Measurements from ENCODE around the gene SLC25A13. TPM values are rescaled to one million over a fixed set of nuclear protein-coding genes. Genes with fewer than 3 reads are reported as not detected.

SLC25A13 gene
- total and polyA plus RNA-seq, 2 of the 8 experiments (the other 6 are each of a cell fraction or from before 2014, with no cell fraction given) = 30.8 to 85.4 TPM

- no peak overlapping the region for H3K27ac ChIP-seq (ENCODE audit: low read depth, low read length)
- H3K18ac ChIP-seq (ENCODE audit: extremely low read depth, low read length) = no peak overlapping the region
- no peak overlapping the region for H2BK5ac ChIP-seq (ENCODE audit: low read depth, low read length)
- H2BK15ac ChIP-seq (ENCODE audit: low read length) = no peak overlapping the region
- H3K4me3 ChIP-seq (ENCODE audit: extremely low read depth in 1 of 4, insufficient read depth in 2 of 4, low read depth in 3 of 4, low read length in 4 of 4) = no peak overlapping the region
- peaks cover 5 to 9% of the 10 kb centered on the region in 2 experiments for H4K20me1 ChIP-seq (replicated peaks in 1 of 2; ENCODE audit: control insufficient read depth in 1 of 2, insufficient read depth in 2 of 2, low read length in 2 of 2)
- no peak overlapping the region for H4K91ac ChIP-seq (replicated peaks; ENCODE audit: insufficient read length, low read length)
- H3K4me2 ChIP-seq (ENCODE audit: insufficient read depth in 1 of 2, low read depth in 2 of 2, low read length in 2 of 2) = no peak overlapping the region
- no peak overlapping the region for H3K56ac ChIP-seq (replicated peaks; ENCODE audit: insufficient read length, low read depth, low read length)
- H2AFZ ChIP-seq (ENCODE audit: low read length) = no peak overlapping the region
- FAIRE-seq = peak; percentile 32
- CTCF ChIA-PET (ENCODE audit: partially characterized antibody) = interaction anchor here (1.4 to 3.6 kb wide), 2 partner anchors 10 to 27 kb away, joined by 4 to 12 read pairs; no protein-coding TSS in a partner anchor
- no peak overlapping the region for H2BK20ac ChIP-seq (ENCODE audit: low read length)
- no peak overlapping the region for H4K8ac ChIP-seq (ENCODE audit: extremely low read depth, insufficient read depth, low read length)
- no peak overlapping the region for H4K5ac ChIP-seq (ENCODE audit: insufficient read length, low read depth, low read length)
- H2BK120ac ChIP-seq (replicated peaks; ENCODE audit: low read depth, low read length) = no peak overlapping the region
- H2BK12ac ChIP-seq (ENCODE audit: low read depth, low read length) = no peak overlapping the region
- H3K36me3 ChIP-seq (ENCODE audit: control insufficient read depth in 2 of 4, insufficient read depth in 4 of 4, low read length in 3 of 4) = peaks cover 0 to under 1% (median 0%) of the 10 kb centered on the region in 4 experiments; a peak in 2 of 8 replicates
- H3K23me2 ChIP-seq (ENCODE audit: low read depth, low read length) = no peaks in the 10 kb centered on the region
- no peaks in the 10 kb centered on the region; a peak in 3 of 7 replicates for H3K27me3 ChIP-seq (replicated peaks in 1 of 4; ENCODE audit: control insufficient read depth in 3 of 4, extremely low read depth in 1 of 4, insufficient read depth in 3 of 4, low read length in 3 of 4)
- no peaks in the 10 kb centered on the region for H3K9me3 ChIP-seq (ENCODE audit: insufficient read depth in 2 of 2, low read depth in 1 of 2, low read length in 1 of 2)
- no peak overlapping the region for H2AK5ac ChIP-seq (ENCODE audit: low read depth, low read length)
- 41% methylated on average over 3 of the region's 3 CpGs; no CpG with 5 or more reads in 1 of the 2 experiments for WGBS, 2 experiments (ENCODE audit: extremely low coverage in 1 of 2, insufficient coverage in 1 of 2, insufficient read length in 1 of 2, insufficient replicate concordance in 2 of 2, low coverage in 1 of 2, low lambda C conversion rate in 2 of 2, missing lambda C conversion rate in 1 of 2)
- H3K14ac ChIP-seq (ENCODE audit: insufficient read length) = no peak overlapping the region
- no peak overlapping the region for H3K9ac ChIP-seq (replicated peaks in 1 of 4; ENCODE audit: extremely low read depth in 1 of 4, low read depth in 3 of 4, low read length in 3 of 4)
- no peak overlapping the region for H3K23ac ChIP-seq (ENCODE audit: insufficient read length)
- H3K4me1 ChIP-seq (replicated peaks in 1 of 4; ENCODE audit: control insufficient read depth in 3 of 4, insufficient read depth in 4 of 4, low read length in 3 of 4) = peaks cover 0 to 3% (median 2%) of the 10 kb centered on the region in 4 experiments; a peak in 3 of 7 replicates
- no peak overlapping the region for H3K4ac ChIP-seq (replicated peaks; ENCODE audit: insufficient read length, low read depth, low read length)
- no peak for DNase-seq (ENCODE audit: low read depth in 1 of 2, low spot score in 2 of 2)
- POLR2A ChIA-PET (ENCODE audit: partially characterized antibody) = no interaction called here
- no peaks in the 10 kb centered on the region for H3K79me2 ChIP-seq (ENCODE audit: control insufficient read depth in 1 of 2, insufficient read depth in 2 of 2, low read length in 2 of 2)
- no peaks in the 10 kb centered on the region; the same call in 1 of the 2 replicates for H3K79me1 ChIP-seq (ENCODE audit: low read depth, low read length)
- no peak for TF ChIP-seq SIX5 (IDR thresholded peaks at IDR 0.05; ENCODE audit: low read depth, low read length)
- TF ChIP-seq PHF8 (conservative IDR thresholded peaks at IDR 0.05; ENCODE audit: low read depth, low read length) = no peak
- TF ChIP-seq SIN3A (conservative IDR thresholded peaks at IDR 0.05 in 1 of 2, IDR thresholded peaks at IDR 0.05 in 1 of 2; ENCODE audit: low read depth in 1 of 2, low read length in 2 of 2) = no peak
- TF ChIP-seq SRF (IDR thresholded peaks at IDR 0.05; ENCODE audit: low read depth, low read length) = no peak
- TF ChIP-seq POLR2A (IDR thresholded peaks at IDR 0.05; ENCODE audit: control extremely low read depth in 1 of 2, low read depth in 2 of 2, low read length in 2 of 2) = no peak
- TF ChIP-seq RXRA (IDR thresholded peaks at IDR 0.05; ENCODE audit: insufficient read depth, low read depth, low read length) = no peak
- TF ChIP-seq GTF2F1 (IDR thresholded peaks at IDR 0.05; ENCODE audit: borderline replicate concordance, low read depth, low read length) = no peak
- TF ChIP-seq SAP30 (IDR thresholded peaks at IDR 0.05; ENCODE audit: insufficient read depth, insufficient replicate concordance, low read length) = no peak
- TF ChIP-seq BCL11A (IDR thresholded peaks at IDR 0.05; ENCODE audit: low read depth in 2 of 2, low read length in 2 of 2) = no peak
- TF ChIP-seq SUZ12 (IDR thresholded peaks at IDR 0.05; ENCODE audit: low read length) = no peak
- no peak for TF ChIP-seq ZNF274 (IDR thresholded peaks at IDR 0.05; ENCODE audit: borderline replicate concordance, extremely low read depth, low read length)
These were observed 123.8 kb downstream of the SLC25A13 start for GRCh38 chr7:96198047-96198636.

Data from H1 (cell line).